Heart left ventricle (tissue), 13 donors: ENCODE results near the gene OLFML3.

ENCODE experiments used
- CTCF ChIP-seq, 12 donors: fragments of 200-600 bp; sonication (generic) in 4 of 12; IDR thresholded peaks; one replicate each; pipeline versions ENCODE4 v1.5.0 to v1.8.0; 2018 to 2022; ENCODE audit warnings: antibody characterized with exemption in 12 of 12, mild to moderate bottlenecking in 5 of 12
- POLR2A ChIP-seq, 2 donors: fragments of 450-650 bp; IDR thresholded peaks; one replicate each; pipeline ENCODE4 v1.6.1; 2017; ENCODE audit warnings: antibody characterized with exemption in 2 of 2, mild to moderate bottlenecking in 2 of 2, moderate library complexity in 2 of 2
- donor health status: ischemic (EF 13 %, LVEDD 7.1; RV severe dilation, severe dysfunction).
- donor health status: DM: no; HTN: yes; CAD: no.
- donor health status: DM: no; HTN: no; CAD: no.
- donor health status: ischemic (EF 25% LVEDD 6.9; RV normal size, moderate dysfunction).
- donor health status: ischemic (EF 25% LVEDD 5.7; RV mildly dilated, moderate dysfunction).
- donor health status: ischemic (EF 35%, LVEDD 5.7; RV mildly dilated, moderate dysfunction).
- donor health status: nonischemic (EF 11% LVEDD 7.7; RV severe dilation, severe dysfunction).
- donor health status: DM: yes; HTN: yes; CAD: no.
- donor health status: PGD.
- donor health status: ischemic (EF 29% LVEDD 5.4; RV normal size, mild dysfunction).
- donor health status: nonischemic (EF 23%, LVEDD 6.1; RV moderate dilation, normal function).

DNA sequence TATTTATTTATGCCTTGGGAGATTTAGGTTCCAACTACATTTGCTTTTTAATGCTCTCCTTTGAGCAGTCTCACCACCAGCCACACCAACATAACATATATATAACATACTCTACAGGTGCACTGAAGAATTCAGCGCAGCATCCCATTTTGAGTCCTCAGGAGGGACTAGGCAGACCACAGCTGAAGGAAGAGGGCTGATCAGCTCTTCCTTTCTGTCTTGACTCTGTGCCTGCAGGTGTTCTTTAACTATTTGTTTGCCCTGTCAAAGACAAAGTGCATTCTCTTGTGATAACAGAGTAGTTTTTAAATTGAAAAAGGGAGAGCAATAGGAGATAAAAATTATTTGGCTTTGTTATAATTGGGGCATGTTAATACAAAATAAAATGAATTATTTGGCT, 33.2 kb upstream of the OLFML3 start:
- no peak for TF ChIP-seq CTCF (IDR thresholded peaks at IDR 0.05)
- TF ChIP-seq POLR2A (IDR thresholded peaks at IDR 0.05), result no peak
